ENCODE measurements around the gene MACROD2.

DNA sequence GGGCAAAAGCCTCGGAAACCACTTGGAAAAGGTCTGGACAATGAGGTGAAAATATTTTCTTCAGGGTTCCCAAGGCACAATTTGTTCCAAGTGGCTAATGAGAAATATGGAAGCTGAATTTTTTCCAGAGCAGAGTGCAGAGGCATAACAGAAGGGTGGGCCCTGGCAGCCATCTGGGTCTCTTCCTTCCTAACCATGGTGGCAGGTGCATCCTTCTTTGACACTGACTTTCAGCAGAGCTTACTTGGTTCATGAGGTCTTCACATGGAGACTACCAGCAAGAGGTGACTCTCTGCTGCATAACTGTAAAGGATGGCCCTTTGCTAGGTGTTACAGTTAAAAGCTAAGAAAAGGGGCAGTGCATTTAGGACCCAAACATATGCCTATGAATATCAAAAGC, 2055.1 kb downstream of the MACROD2 start:
- no peak for TF ChIP-seq EP300 (IDR thresholded peaks at IDR 0.05)
- no peak for TF ChIP-seq POLR2A (IDR thresholded peaks at IDR 0.05)
